ENCODE results near the gene SETD1A.

DNA sequence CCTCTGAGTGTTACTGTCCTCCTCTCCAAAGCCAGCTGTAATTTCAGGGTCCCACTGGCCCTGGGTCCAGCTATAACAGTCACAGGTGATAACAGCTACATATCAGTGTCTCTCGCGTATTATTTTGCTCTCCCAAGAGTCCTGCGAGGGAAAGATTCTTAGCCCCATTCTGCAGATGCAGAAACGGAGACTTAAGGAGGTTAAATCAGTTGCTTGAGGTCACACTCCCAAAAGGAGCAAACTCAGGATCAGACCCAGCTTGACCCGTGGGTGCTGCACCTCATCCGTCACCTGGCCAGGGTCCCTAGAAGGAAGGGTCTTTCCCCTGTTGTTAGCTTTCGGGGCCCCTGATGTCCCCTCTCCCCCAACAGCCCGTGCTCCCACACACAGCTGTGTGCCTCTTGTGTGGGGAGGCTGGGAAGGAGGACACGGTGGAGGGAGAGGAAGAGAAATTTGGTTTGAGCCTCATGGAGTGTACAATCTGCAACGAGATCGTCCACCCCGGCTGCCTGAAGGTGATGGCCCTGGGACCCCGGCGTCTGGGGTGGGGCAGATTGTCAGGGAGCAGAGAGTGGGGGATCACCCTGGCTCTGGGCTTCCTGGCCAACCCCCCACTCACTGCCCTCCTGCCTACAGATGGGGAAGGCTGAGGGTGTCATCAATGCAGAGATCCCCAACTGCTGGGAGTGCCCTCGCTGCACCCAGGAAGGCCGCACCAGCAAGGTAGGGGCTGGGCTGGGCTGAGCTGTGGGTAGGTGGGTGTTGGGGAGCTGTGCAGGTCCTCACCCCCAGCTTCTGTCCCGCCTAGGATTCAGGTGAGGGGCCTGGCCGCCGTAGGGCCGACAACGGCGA is 30.4 kb upstream of the SETD1A start:
- TF ChIP-seq POLR2AphosphoS5 (IDR thresholded peaks at IDR 0.05; ENCODE audit: low read depth, low read length): no peak
- no peak for TF ChIP-seq TAF1 (IDR thresholded peaks at IDR 0.05; ENCODE audit: low read depth, low read length)
- no peak for TF ChIP-seq POLR2A (IDR thresholded peaks at IDR 0.05; ENCODE audit: low read depth, low read length)
- TF ChIP-seq POU2F2 (IDR thresholded peaks at IDR 0.05; ENCODE audit: low read depth, low read length): no peak
- TF ChIP-seq SPI1 (IDR thresholded peaks at IDR 0.05; ENCODE audit: low read depth, low read length): no peak
